Activated T-cell treated with anti-CD3 and anti-CD28 coated beads, Interleukin-2, amount 50 U/mL, for 72 hours (primary cell): ENCODE data around the gene CCDC14. TPM values are rescaled to one million over a fixed set of nuclear protein-coding genes. Genes with fewer than 3 reads are reported as not detected.

Experiments used
- ATAC-seq, 2 donors: fragments of 150-1000 bp; cut with Tn5 transposase; replicated peaks in 1 of 2; 2 replicates each; pipeline ENCODE4 v1.10.0; 2021; ENCODE audit warnings: moderate library complexity in 2 of 2, mild to moderate bottlenecking in 1 of 2
- DNase-seq, 2 donors: peaks; one replicate each; pipeline ENCODE4 v3.0.0; 2021 to 2022; ENCODE audit warnings: mixed read lengths in 1 of 2
- H3K27ac Mint-ChIP-seq: one replicate; pipeline ENCODE4 v1.8.0; 2022; ENCODE audit warnings: mild to moderate bottlenecking, moderate library complexity, mixed read lengths
- H3K27me3 Mint-ChIP-seq: one replicate; pipeline ENCODE4 v1.8.0; 2022; ENCODE audit warnings: low read depth, mixed read lengths
- H3K36me3 Mint-ChIP-seq, 2 donors: one replicate each; pipeline ENCODE4 v1.8.0; 2022; ENCODE audit warnings: mixed read lengths in 2 of 2, mild to moderate bottlenecking in 1 of 2; ENCODE audit not compliant: insufficient read depth in 2 of 2
- H3K4me1 Mint-ChIP-seq: one replicate; pipeline ENCODE4 v1.8.0; 2022; ENCODE audit warnings: low read depth, mixed read lengths
- H3K4me3 Mint-ChIP-seq, 2 donors: one replicate each; pipeline ENCODE4 v1.8.0; 2022; ENCODE audit warnings: mild to moderate bottlenecking in 2 of 2, mixed read lengths in 2 of 2, moderate library complexity in 2 of 2
- H3K9me3 Mint-ChIP-seq, 2 donors: one replicate each; pipeline ENCODE4 v1.8.0; 2022; ENCODE audit warnings: mixed read lengths in 2 of 2
- total RNA-seq, 2 donors: library from RNA; stranded (reverse); gene quantifications; one replicate each; pipeline ENCODE4 v1.2.3, GENCODE V29; 2022

Gene CCDC14
- total RNA-seq, 2 donors from 2014 or later, result 64.5 to 80.7 TPM

GRCh38 chr3:123949641-123950040, 11.4 kb downstream of the CCDC14 start:
- H3K4me3 Mint-ChIP-seq, result no peak overlapping the region
- no peak for ATAC-seq
- no peak overlapping the region for H3K27ac Mint-ChIP-seq
- H3K36me3 Mint-ChIP-seq, result peaks cover 3 to 4% of the 10 kb centered on the region in 2 donors
- no peaks in the 10 kb centered on the region for H3K27me3 Mint-ChIP-seq
- H3K9me3 Mint-ChIP-seq, result no peaks in the 10 kb centered on the region
- no peaks in the 10 kb centered on the region for H3K4me1 Mint-ChIP-seq
- no peak for DNase-seq

GRCh38 chr3:123948449-123948848, 12.6 kb downstream of the CCDC14 start:
- no peak for ATAC-seq
- no peaks in the 10 kb centered on the region for H3K4me1 Mint-ChIP-seq
- no peak overlapping the region for H3K4me3 Mint-ChIP-seq
- no peaks in the 10 kb centered on the region for H3K9me3 Mint-ChIP-seq
- peaks cover 6 to 11% of the 10 kb centered on the region in 2 donors for H3K36me3 Mint-ChIP-seq
- no peak for DNase-seq
- no peak overlapping the region for H3K27ac Mint-ChIP-seq
- H3K27me3 Mint-ChIP-seq, result no peaks in the 10 kb centered on the region

DNA sequence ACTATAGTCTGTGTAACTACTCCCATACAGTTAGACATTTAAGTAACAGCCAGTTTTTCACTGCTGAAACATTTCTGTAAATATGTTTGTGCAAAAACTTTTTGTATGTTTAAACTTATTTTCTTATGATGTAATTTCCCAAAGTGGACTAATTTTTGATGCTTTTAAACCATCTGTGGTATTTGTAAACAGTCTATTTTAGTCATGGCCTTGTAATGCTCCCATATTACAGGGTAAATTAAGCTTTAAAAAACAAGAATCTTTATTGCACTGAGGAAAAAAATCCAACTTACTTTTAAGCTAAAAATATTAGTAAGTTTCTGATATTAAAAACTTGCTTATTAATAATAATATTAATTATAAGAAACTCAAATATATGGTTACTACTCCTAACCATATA, 13.5 kb downstream of the CCDC14 start:
- Mint-ChIP-seq H3K27ac (no peak overlapping the region), H3K9me3 (no peaks in the 10 kb centered on the region), H3K36me3 (peaks cover 6 to 13% of the 10 kb centered on the region in 2 donors), H3K4me1 (no peaks in the 10 kb centered on the region), H3K4me3 (no peak overlapping the region), H3K27me3 (no peaks in the 10 kb centered on the region)
- DNase-seq (no peak), ATAC-seq (no peak)

- Mint-ChIP-seq H3K9me3 (no peaks in the 10 kb centered on the region), H3K27ac (no peak overlapping the region), H3K4me1 (no peaks in the 10 kb centered on the region), H3K36me3 (peaks cover 6 to 18% of the 10 kb centered on the region in 2 donors), H3K4me3 (no peak overlapping the region), H3K27me3 (no peaks in the 10 kb centered on the region)
- ATAC-seq (no peak), DNase-seq (no peak)
Measured at GRCh38 chr3:123941542-123941941, 19.5 kb downstream of the CCDC14 start.

DNA sequence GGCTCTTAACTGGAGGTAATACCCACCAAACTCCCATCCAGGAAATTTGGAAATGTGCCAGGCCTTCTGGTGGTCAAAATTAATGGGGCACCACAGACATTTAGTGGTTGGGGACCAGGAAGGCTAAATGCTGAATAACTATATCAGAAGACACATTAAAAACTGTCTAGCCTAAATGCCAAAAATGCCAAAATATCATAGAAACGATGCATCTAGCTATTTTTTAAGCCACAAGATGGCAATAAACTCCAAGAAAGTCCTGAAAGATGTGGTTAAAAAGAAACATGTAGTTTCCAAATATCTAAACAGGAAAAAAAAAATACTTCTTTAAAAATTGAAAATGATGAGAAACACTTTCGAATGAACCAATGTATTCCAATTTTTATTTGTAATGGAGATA, 19.9 kb downstream of the CCDC14 start:
- DNase-seq, result no peak
- Mint-ChIP-seq H3K36me3 (peaks cover 6 to 18% of the 10 kb centered on the region in 2 donors), H3K4me1 (no peaks in the 10 kb centered on the region), H3K9me3 (no peaks in the 10 kb centered on the region), H3K27ac (no peak overlapping the region), H3K4me3 (no peak overlapping the region), H3K27me3 (no peaks in the 10 kb centered on the region)
- ATAC-seq, result no peak

DNA sequence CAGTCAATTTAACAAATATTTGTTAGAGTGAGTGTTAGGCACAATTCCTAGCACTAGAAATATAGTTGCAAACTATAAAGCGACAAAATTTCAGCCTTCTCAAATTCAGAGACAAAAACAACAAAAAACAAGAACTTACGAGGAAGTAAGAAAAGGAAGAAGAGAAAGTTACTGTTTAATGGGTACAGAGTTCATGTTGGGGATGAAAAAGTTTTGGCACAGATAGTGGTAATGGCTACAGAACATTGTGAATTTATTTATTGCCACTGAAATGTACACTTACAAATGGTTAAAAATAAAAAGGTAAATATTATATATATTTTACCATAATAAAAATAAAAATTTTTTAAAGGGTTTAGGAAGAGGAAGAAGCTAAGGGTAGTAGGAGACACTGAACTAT, 21.3 kb downstream of the CCDC14 start:
- Mint-ChIP-seq H3K36me3 (peaks cover 8 to 22% of the 10 kb centered on the region in 2 donors), H3K4me3 (no peak overlapping the region), H3K9me3 (no peaks in the 10 kb centered on the region), H3K27ac (no peak overlapping the region), H3K4me1 (no peaks in the 10 kb centered on the region), H3K27me3 (no peaks in the 10 kb centered on the region)
- ATAC-seq, result no peak
- DNase-seq, result no peak

DNA sequence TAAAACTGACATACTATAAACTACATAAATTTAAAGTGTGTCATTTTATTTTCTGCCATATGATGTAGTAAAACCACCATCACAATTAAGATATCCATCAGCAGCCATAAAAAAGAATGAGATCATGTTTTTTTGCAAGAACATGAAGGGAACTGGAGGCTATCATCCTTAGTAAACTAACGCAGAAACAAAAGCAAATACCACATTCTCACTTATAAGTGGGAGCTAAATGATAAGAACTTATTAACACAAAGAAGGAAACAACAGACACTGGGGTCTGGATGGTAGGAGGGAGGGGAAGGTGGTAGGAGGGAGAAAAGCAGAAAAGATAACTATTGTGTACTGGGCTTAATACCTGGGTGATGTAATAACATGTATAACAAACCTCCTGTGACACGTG, 24.6 kb downstream of the CCDC14 start:
- no peak overlapping the region for H3K27ac Mint-ChIP-seq

GRCh38 chr3:123935830-123936229, 25.2 kb downstream of the CCDC14 start:
- no peaks in the 10 kb centered on the region for H3K4me1 Mint-ChIP-seq

More for the DNA sequence above, 24.6 kb downstream of the CCDC14 start:
- Mint-ChIP-seq H3K4me1 (no peaks in the 10 kb centered on the region), H3K4me3 (no peak overlapping the region), H3K27me3 (no peaks in the 10 kb centered on the region), H3K9me3 (no peaks in the 10 kb centered on the region), H3K36me3 (peaks cover 5 to 19% of the 10 kb centered on the region in 2 donors)
- ATAC-seq (no peak), DNase-seq (no peak)

DNA sequence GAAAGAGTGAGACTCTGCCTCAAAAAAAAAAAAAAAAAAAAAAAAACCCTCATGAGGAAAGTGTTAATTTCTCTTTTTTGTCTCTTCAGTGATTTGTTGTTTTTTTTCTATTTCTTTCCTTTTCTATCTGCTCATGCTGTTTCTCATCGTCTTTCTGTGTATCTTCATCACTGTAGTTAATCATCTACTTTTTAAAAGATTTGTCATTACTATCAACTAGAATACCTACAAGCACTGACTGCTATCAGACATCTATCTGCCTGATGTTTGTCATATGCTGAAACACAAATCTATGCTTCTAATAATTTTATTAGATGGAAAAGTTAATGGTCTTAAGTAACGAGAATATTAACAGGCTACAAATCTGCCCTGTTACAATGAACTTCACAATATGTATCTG, 26.8 kb downstream of the CCDC14 start:
- DNase-seq (no peak), ATAC-seq (no peak)
- Mint-ChIP-seq H3K9me3 (no peaks in the 10 kb centered on the region), H3K4me1 (no peaks in the 10 kb centered on the region), H3K4me3 (no peak overlapping the region), H3K36me3 (peaks cover 2 to 25% of the 10 kb centered on the region in 2 donors), H3K27me3 (no peaks in the 10 kb centered on the region), H3K27ac (peak overlapping the region; percentile 52)

More at GRCh38 chr3:123935830-123936229, 25.2 kb downstream of the CCDC14 start:
- no peaks in the 10 kb centered on the region for H3K27me3 Mint-ChIP-seq
- no peaks in the 10 kb centered on the region for H3K9me3 Mint-ChIP-seq
- ATAC-seq (no peak), DNase-seq (no peak)
- no peak overlapping the region for H3K4me3 Mint-ChIP-seq
- peaks cover 5 to 21% of the 10 kb centered on the region in 2 donors for H3K36me3 Mint-ChIP-seq
- no peak overlapping the region for H3K27ac Mint-ChIP-seq

DNA sequence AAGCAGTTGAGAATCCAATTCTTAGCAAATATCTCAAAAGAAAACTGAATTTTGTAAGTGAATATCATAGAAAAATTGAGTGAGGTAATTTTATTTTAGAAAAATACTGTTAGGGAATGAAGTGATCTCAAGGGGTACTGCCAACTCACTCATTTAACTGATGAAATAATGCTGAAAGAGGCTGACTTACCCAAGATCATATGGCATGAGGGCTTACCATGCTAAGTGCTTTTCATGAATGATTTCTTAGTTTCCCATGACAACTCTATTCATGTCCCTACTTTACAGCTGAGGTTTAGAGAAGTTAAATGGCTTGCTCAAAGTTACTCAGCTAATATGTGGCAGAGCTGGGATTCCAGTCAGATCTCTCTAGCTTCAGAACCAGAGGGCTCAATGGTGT, 30.6 kb downstream of the CCDC14 start:
- H3K27ac Mint-ChIP-seq, result no peak overlapping the region
- no peak overlapping the region for H3K4me3 Mint-ChIP-seq
- H3K4me1 Mint-ChIP-seq, result no peaks in the 10 kb centered on the region
- H3K36me3 Mint-ChIP-seq, result peaks cover 2 to 31% of the 10 kb centered on the region in 2 donors
- H3K9me3 Mint-ChIP-seq, result no peaks in the 10 kb centered on the region
- no peaks in the 10 kb centered on the region for H3K27me3 Mint-ChIP-seq
- DNase-seq (no peak), ATAC-seq (no peak)

- peaks cover 4 to 37% of the 10 kb centered on the region in 2 donors for H3K36me3 Mint-ChIP-seq
- no peak for DNase-seq
- no peaks in the 10 kb centered on the region for H3K4me1 Mint-ChIP-seq
- peaks cover 0 to 3% of the 10 kb centered on the region in 2 donors for H3K9me3 Mint-ChIP-seq
- H3K4me3 Mint-ChIP-seq, result no peak overlapping the region
- no peak for ATAC-seq
- H3K27ac Mint-ChIP-seq, result no peak overlapping the region
- no peaks in the 10 kb centered on the region for H3K27me3 Mint-ChIP-seq
Measured at GRCh38 chr3:123929325-123929724, 31.7 kb downstream of the CCDC14 start.

- Mint-ChIP-seq H3K9me3 (peaks cover 7 to 12% of the 10 kb centered on the region in 2 donors), H3K4me1 (no peaks in the 10 kb centered on the region), H3K27me3 (no peaks in the 10 kb centered on the region), H3K27ac (no peak overlapping the region), H3K36me3 (peaks cover 20 to 54% of the 10 kb centered on the region in 2 donors), H3K4me3 (no peak overlapping the region)
- DNase-seq, result no peak
- no peak for ATAC-seq
Measured at GRCh38 chr3:123926396-123926795, 34.6 kb downstream of the CCDC14 start.

GRCh38 chr3:123920868-123921267, 40.2 kb downstream of the CCDC14 start:
- H3K4me1 Mint-ChIP-seq, result no peaks in the 10 kb centered on the region
- DNase-seq (no peak), ATAC-seq (no peak)
- H3K4me3 Mint-ChIP-seq, result no peak overlapping the region
- H3K27me3 Mint-ChIP-seq, result no peaks in the 10 kb centered on the region
- peak overlapping the region; percentile 63 for H3K27ac Mint-ChIP-seq
- H3K36me3 Mint-ChIP-seq, result peaks cover 34 to 49% of the 10 kb centered on the region in 2 donors
- peaks cover 18 to 21% of the 10 kb centered on the region in 2 donors for H3K9me3 Mint-ChIP-seq

DNA sequence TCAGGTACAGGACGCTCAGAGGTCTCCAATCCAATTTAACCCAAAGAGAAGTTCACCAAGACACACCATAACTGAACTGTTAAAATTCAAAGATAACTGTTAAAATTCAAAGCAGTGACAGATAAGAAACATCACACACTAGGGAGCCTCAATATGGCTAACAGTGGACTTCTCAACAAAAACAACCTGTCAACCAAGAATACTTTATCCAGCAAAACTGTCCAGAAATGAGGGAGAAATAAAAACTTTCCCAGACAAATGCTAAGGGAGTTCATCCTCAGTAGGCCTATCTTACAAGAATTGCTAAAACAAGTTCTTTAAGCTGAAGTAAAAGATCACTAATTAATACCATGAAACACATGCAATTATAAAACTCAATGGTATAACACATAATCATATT, 40.6 kb downstream of the CCDC14 start:
- ATAC-seq, result no peak
- Mint-ChIP-seq H3K36me3 (peaks cover 34 to 49% of the 10 kb centered on the region in 2 donors), H3K4me3 (no peak overlapping the region), H3K4me1 (no peaks in the 10 kb centered on the region), H3K9me3 (peaks cover 18 to 21% of the 10 kb centered on the region in 2 donors), H3K27me3 (no peaks in the 10 kb centered on the region), H3K27ac (no peak overlapping the region)
- no peak for DNase-seq
